Fibroblast of lung (primary cell): ENCODE measurements around the gene LRRC61. TPM values are rescaled to one million over a fixed set of nuclear protein-coding genes. Genes with fewer than 3 reads are reported as not detected.

ENCODE experiments used
- DNase-seq, 2 donors: peaks; one replicate each; pipeline versions ENCODE4 v3.0.0 to v3.0.0-alpha.2; 2010; ENCODE audit warnings: low read depth in 2 of 2
- H2AFZ ChIP-seq: 2 replicates; pipeline ENCODE4 v1.5.1; 2012; ENCODE audit warnings: low read length, control low read depth, inconsistent platforms
- H3K27ac ChIP-seq: 2 replicates; pipeline ENCODE4 v1.5.1; 2011; ENCODE audit warnings: low read length, control low read depth; ENCODE audit not compliant: insufficient read depth
- H3K27me3 ChIP-seq: 2 replicates; pipeline ENCODE4 v1.5.1; 2011; ENCODE audit warnings: mild to moderate bottlenecking, low read length; ENCODE audit not compliant: control insufficient read depth, insufficient read depth
- H3K36me3 ChIP-seq: 2 replicates; pipeline ENCODE4 v1.5.1; 2011; ENCODE audit warnings: low read length; ENCODE audit not compliant: control insufficient read depth, insufficient read depth
- H3K4me1 ChIP-seq: 2 replicates; pipeline ENCODE4 v1.5.1; 2011; ENCODE audit warnings: low read length; ENCODE audit not compliant: control insufficient read depth, insufficient read depth; ENCODE audit errors: extremely low read depth
- H3K4me2 ChIP-seq: 2 replicates; pipeline ENCODE4 v1.5.1; 2011; ENCODE audit warnings: low read length, control low read depth; ENCODE audit not compliant: insufficient read depth; ENCODE audit errors: extremely low read depth
- H3K4me3 ChIP-seq, 4 experiments: fragments of 200-600 bp in 1 of 4; sonication (generic) in 1 of 4; replicated peaks in 1 of 4; 2 replicates each; pipeline ENCODE4 v1.5.1; 2011 to 2016; ENCODE audit warnings: low read length in 4 of 4, low read depth in 3 of 4, mild to moderate bottlenecking in 3 of 4, control low read depth in 2 of 4, inconsistent platforms in 1 of 4, mixed read lengths in 1 of 4; ENCODE audit not compliant: insufficient read depth in 1 of 4; ENCODE audit errors: control extremely low read depth in 1 of 4
- H3K79me2 ChIP-seq: 2 replicates; pipeline ENCODE4 v1.5.1; 2012; ENCODE audit warnings: mild to moderate bottlenecking, low read length, inconsistent platforms; ENCODE audit not compliant: control insufficient read depth, insufficient read depth
- H3K9ac ChIP-seq: 2 replicates; pipeline ENCODE4 v1.5.1; 2011; ENCODE audit warnings: mild to moderate bottlenecking, low read length, control low read depth; ENCODE audit not compliant: insufficient read depth
- H3K9me3 ChIP-seq: 2 replicates; pipeline ENCODE4 v1.5.1; 2012; ENCODE audit warnings: low read depth, low read length; ENCODE audit not compliant: control insufficient read depth, insufficient read depth
- H4K20me1 ChIP-seq: 2 replicates; pipeline ENCODE4 v1.5.1; 2011; ENCODE audit warnings: low read length; ENCODE audit not compliant: control insufficient read depth, insufficient read depth; ENCODE audit errors: extremely low read depth
- CTCF ChIP-seq, 2 donors: IDR thresholded peaks in 1 of 2; conservative IDR thresholded peaks in 1 of 2; 1 replicate in 1 of 2; 2 replicates in 1 of 2; pipeline ENCODE4 v1.5.1; 2011 to 2012; ENCODE audit warnings: low read length in 2 of 2, control low read depth in 1 of 2, inconsistent platforms in 1 of 2, low read depth in 1 of 2, mild to moderate bottlenecking in 1 of 2
- EZH2 ChIP-seq: IDR thresholded peaks from 2 replicates; pipeline ENCODE4 v1.5.1; 2012; ENCODE audit warnings: low read length, control low read depth, mild to moderate bottlenecking; ENCODE audit errors: missing control alignments
- polyA plus RNA-seq, 2 donors: library from polyadenylated mRNA; depleted of rRNA in 1 of 2; stranded (reverse) in 1 of 2; unstranded in 1 of 2; fragments of >200 nt; gene quantifications; 2 replicates each; pipeline ENCODE4 v1.2.1, GENCODE V29; 2011 to 2012; ENCODE audit warnings: missing spikeins in 1 of 2
- total RNA-seq: library from RNA; depleted of rRNA; stranded (reverse); fragments of >200 nt; gene quantifications from 2 replicates; pipeline ENCODE4 v1.2.1, GENCODE V29; 2014

LRRC61 gene
- total and polyA plus RNA-seq, 2 donors (not counting 1 experiment from before 2014, with no cell fraction given), result 0.03 to 0.33 TPM

- Histone ChIP-seq H2AFZ (peak overlapping the region; percentile 80), H3K9me3 (no peaks in the 10 kb centered on the region), H3K4me3 (peak overlapping the region; percentile 78 to 86 (median 84)), H3K79me2 (peaks cover 5% of the 10 kb centered on the region), H3K4me2 (peak overlapping the region; percentile 79), H3K9ac (peak overlapping the region; percentile 63), H3K27me3 (no peaks in the 10 kb centered on the region), H3K27ac (peak overlapping the region; percentile 52), H3K4me1 (peaks cover 7% of the 10 kb centered on the region), H4K20me1 (no peaks in the 10 kb centered on the region), H3K36me3 (no peaks in the 10 kb centered on the region)
- peak in 1 of 2 donors; percentile 21 for DNase-seq
- TF ChIP-seq EZH2 (no peak), CTCF (conservative IDR thresholded peaks at IDR 0.05 in 1 of 2, IDR thresholded peaks at IDR 0.05 in 1 of 2; ENCODE audit: low read depth in 1 of 2, low read length in 2 of 2) (no peak)
These were observed 56.6 kb downstream of the LRRC61 start for GRCh38 chr7:150379441-150380379.

- peak overlapping the region in 3 of 4 experiments; percentile 78 to 85 (median 82) for H3K4me3 ChIP-seq
- peak overlapping the region; percentile 79 for H3K4me2 ChIP-seq
- no peak overlapping the region for H3K27ac ChIP-seq
- no peaks in the 10 kb centered on the region for H3K36me3 ChIP-seq
- H3K9ac ChIP-seq, result no peak overlapping the region
- peaks cover 5% of the 10 kb centered on the region for H3K79me2 ChIP-seq
- DNase-seq, result no peak
- no peaks in the 10 kb centered on the region for H4K20me1 ChIP-seq
- H3K9me3 ChIP-seq, result no peaks in the 10 kb centered on the region
- TF ChIP-seq CTCF (conservative IDR thresholded peaks at IDR 0.05 in 1 of 2, IDR thresholded peaks at IDR 0.05 in 1 of 2; ENCODE audit: low read depth in 1 of 2, low read length in 2 of 2), result no peak
- TF ChIP-seq EZH2, result no peak
- H2AFZ ChIP-seq, result no peak overlapping the region
- no peaks in the 10 kb centered on the region for H3K27me3 ChIP-seq
- H3K4me1 ChIP-seq, result peaks cover 7% of the 10 kb centered on the region
These were observed 57.3 kb downstream of the LRRC61 start for GRCh38 chr7:150380463-150380862.

GRCh38 chr7:150381096-150381495 is 57.9 kb downstream of the LRRC61 start:
- H3K27me3 ChIP-seq, result no peaks in the 10 kb centered on the region
- no peaks in the 10 kb centered on the region for H3K36me3 ChIP-seq
- peaks cover 7% of the 10 kb centered on the region for H3K4me1 ChIP-seq
- no peak overlapping the region for H3K4me3 ChIP-seq
- no peak for DNase-seq
- no peak overlapping the region for H2AFZ ChIP-seq
- H3K79me2 ChIP-seq, result peaks cover 5% of the 10 kb centered on the region
- H4K20me1 ChIP-seq, result no peaks in the 10 kb centered on the region
- H3K9ac ChIP-seq, result no peak overlapping the region
- no peak overlapping the region for H3K4me2 ChIP-seq
- H3K9me3 ChIP-seq, result no peaks in the 10 kb centered on the region
- H3K27ac ChIP-seq, result no peak overlapping the region
- TF ChIP-seq EZH2 (no peak), CTCF (conservative IDR thresholded peaks at IDR 0.05 in 1 of 2, IDR thresholded peaks at IDR 0.05 in 1 of 2; ENCODE audit: low read depth in 1 of 2, low read length in 2 of 2) (no peak)
